Measurements from ENCODE around the gene RGR.

RGR gene

DNA sequence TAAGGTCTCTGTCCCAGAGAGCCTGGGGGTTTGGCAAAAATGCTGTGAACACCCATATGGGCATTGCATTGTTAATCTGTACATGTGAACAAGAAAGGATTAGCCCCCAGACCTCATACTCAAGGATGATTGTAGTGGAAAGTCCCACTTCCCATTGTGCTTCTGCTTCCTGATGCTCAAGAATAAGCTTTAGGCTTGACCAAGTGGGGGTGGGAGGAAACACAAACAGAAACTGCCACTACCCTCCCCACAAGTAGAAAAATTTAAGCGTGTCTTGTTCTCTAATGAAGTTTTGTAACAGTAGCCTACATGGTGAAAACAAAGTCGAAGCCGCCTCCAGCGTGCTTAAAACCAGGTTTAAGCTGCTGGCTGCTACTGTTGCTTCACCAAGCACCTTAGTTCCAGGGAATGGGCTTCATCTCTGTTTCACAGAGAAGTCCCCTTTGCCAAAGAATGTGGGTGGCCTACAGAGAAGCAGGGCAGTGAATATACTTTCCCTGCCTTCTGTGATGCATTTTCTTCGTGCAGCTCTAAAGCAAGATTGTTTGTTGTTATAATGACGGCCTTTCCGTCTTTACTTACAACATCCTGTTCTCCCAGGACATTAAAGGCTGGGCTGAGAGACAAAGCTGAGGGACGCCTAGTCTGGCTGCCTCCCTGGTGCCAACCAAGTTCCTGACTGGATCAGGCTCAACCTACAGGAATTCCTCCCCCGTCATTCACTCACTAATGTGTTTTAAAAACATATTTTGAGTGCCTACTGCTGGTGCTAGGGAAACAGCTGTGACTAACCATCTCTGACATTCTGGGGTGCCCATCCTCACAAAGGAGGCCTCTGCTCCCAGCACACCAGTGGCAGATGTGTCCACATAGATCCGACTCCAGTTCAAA, 51.5 kb downstream of the RGR start:
- no peak for DNase-seq (ENCODE audit: low spot score)

DNA sequence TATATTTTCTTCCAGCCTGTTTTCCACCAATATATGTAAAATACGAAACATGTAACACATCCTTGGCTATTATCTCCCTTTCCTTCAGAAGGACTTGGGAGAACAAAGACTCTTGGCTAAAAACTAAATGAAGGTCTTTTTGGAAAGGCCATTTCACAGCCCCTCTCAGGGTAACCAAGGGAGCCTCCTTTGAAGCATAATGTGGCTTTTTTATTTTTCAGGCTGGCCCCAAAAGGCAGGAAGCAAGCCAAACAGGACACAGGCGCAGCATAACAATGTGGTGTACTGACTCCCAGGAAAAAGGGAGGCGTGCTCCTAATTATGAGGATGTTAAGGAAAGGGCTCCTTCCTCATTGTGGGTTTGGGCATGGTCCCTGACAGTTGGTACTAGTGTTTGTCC, 53.2 kb downstream of the RGR start:
- no peak for DNase-seq (ENCODE audit: low spot score)

DNA sequence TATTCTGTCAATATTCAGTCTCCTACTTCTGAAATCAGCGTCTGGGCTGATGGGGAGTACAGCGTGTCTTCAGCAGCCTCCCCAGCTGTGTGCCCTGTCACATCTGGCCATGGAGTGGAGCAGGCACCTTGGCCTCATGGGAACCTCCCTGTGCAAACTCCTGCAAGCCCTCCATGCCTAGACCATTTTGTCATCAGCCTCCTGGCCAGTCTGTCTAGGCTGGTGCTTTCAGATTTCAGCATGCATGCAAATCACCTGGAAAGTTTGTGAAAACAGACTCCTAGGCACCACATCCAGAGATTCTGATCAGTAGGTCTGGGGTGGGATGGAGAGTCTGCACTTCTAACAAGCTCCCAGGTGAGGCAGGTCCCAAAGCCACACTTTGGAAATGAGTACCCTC, 57.4 kb downstream of the RGR start:
- DNase-seq (ENCODE audit: low spot score) = no peak

DNA sequence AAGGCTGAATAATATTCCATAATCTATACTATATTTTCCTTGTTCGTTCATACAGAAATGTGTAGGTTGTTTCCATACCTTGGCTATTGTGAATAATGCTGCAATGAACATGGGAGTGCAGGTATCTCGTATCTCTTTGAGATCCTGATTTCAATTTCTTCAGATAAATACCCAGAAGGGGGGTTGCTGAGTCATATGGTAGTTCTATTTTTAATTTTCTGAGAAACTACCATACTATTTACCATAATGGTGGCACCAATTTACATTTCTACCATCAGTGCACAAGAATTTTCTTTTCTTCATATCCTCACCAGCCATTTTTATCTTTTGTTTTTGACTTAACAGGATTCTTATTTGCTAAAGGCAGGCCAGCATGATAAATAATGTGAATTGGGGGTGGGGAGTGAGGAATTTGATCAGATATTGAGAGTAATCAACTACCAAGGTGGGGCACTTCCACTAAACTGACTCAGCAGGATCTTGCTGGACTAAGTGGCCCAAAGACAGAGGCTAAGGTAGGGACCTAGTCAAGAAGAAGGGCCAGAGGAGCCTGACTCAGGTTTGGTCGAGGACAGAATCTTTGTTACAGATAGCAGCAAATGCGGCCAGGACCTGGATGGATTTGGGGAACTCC, 62.0 kb downstream of the RGR start:
- no peak for DNase-seq (ENCODE audit: low spot score)

DNA sequence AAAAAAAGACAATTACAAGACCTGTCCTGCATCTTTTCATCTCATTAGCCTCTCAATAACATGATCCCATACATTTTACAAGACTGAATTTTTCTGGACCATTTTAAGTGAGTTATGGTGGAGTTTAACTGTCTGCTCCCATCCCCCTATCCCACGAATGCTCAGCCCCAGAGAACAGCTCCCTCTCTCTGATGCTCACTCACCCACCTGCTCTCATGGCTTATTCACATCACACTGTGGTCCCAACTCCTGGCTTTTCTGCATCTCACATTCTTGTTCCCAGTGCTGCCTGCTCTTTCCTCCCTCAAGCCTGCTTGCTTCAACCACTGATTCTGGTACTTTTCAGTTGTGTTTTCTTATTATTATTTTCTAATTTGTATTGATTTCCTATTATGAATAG, 63.2 kb downstream of the RGR start:
- no peak for DNase-seq (ENCODE audit: low spot score)

DNA sequence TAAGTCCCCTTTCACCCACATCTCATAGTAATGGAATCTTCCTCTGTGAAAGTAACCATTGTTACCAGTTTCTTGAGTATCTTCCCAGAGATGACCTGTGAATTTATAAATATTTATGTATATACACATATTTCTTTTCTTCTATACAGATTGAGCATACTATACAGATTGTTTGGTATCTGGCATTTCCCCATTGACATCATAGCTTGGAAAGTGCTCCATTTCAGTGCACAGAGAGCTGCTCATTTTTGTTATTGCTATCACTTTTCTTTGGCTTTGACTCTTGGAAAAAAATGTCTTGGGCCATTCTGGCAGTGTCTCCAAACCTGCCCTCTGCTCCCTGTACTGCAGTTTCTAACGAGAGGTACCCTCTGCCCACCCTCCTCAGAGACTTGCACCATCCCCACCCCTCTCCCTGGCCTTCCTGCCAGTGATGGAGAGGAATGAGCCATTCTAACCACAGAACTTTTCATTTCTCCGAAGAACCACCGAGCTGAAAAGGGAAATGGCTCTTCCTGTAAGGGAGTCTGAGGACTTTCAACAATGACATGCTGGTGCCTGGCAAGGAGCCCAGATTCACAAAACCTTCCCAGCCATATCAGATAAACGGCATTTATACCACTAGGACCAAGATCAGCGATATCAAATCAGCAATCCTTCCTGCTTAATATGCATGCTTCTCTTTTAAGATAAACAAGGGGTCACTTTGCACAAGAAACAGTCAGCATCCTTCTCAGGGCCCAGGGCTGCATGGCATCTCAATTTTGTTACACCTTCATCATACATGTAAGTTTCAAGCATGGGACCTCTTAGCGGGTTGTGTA, 63.8 kb downstream of the RGR start:
- DNase-seq (ENCODE audit: low spot score) = no peak

Data from putamen (tissue), 1 donor.